Fibroblast of skin of left quadriceps (primary cell): ENCODE data around the gene GABRB1.

Source experiments
- DNase-seq, 2 experiments: peaks; one replicate each; pipeline ENCODE4 v3.0.0-alpha.2; 2013; ENCODE audit warnings: low read depth in 2 of 2

The GABRB1 gene

DNA sequence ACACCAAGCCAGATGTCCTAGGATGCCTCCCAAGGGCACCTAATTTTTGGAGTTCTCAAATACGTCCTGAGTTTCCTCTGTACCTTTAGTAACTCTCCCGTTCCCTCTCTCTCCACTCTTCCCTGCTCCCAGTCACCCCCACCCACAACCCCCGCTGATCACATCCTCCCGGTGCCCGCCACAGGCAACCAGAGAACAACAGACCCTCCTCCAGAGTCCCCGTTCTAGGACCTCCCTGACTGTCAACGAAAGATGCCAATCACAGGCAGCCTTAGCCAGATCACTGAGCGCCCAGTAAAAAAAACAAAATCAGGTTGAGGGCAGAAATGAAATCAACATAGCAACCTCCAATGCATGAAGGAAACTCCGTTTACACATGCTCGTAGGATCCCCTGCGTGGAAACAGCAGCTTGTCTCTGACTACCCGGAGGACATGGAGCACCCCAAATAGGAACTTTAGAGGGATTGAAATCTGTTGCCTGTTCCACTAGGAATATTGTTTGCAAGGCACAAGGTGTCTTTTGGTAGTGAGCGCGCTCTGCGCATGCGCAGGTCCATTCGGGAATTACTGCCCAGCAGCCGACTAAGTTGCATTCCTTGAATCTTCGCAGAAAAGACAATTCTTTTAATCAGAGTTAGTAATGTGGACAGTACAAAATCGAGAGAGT lies at the start of gene GABRB1:
Gene GABRB1 (plus strand): TSS at position 557 of the 668 bp plus-strand sequence.
- DNase-seq = peak in 1 of 2 experiments; percentile 13

DNA sequence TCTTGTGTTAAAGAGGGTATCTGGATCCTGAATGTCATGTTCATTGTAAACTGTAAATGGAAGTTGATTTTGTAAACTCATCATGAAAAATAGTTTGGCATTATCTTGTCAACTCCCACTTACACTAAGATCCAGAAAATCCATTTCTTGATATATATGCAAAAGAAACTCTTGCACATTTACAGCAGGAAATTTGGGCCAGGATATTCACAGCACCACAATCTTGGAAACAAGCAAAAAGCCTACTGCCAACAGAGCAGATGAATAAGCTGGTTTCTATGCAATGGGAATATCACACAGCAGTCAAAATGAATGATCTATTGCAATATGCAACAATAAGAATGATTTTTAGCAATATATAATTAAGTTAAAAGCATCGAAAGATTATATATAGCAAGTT lies 46.6 kb upstream of the GABRB1 start:
- DNase-seq = no peak

DNA sequence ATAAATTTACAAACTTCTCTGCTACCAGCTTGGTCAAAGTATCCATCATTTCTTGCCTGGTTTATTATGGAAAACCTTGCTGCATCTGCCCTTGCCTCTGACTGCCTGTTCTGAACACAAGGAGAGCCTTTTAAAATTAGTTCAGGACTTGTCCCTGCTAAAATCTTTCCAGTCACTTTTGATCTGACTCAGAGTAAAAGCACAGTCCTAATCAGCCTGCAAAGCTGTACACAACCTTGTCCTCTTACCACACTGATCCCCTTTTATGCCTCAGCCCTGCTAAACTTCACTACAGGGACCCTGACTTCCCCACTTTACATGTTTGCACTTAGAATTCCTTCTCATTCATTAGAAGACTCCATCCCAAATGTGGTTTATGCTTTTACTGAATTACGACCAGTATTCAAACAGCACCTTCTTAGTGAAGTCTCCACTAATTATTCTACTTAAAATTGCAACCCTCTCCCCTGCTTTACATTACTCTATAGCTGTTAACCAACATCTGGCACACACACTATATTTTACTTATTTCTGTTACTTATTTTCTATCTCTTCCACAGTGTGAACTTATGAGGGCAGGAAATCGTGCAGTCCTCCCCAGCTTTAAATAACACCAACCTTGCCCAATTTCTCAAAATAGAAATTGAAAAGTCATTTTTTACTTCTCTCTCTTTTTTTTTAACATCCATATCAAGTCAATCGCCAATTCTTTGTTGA lies 44.3 kb upstream of the GABRB1 start:
- DNase-seq = no peak

DNA sequence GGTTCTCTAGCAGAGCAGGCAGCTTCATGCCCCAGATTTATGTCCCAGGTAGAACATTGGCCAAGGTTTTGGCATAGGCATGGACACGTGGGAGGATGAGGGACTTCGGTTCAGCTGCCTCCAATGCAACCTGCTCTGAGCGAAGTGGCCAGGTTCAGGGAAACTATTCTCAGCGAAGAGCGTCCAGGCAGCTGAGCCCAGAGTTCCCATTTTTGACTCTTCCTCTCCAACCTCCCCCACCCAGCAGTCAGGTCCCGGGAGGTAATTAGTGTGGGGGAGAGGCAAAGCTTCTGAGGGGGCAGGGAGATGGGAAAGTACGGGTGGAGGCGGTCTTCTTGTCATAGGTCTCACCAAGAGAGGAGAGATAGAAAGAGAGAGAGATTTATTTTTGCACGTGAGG lies 39.0 kb upstream of the GABRB1 start:
- no peak for DNase-seq

DNA sequence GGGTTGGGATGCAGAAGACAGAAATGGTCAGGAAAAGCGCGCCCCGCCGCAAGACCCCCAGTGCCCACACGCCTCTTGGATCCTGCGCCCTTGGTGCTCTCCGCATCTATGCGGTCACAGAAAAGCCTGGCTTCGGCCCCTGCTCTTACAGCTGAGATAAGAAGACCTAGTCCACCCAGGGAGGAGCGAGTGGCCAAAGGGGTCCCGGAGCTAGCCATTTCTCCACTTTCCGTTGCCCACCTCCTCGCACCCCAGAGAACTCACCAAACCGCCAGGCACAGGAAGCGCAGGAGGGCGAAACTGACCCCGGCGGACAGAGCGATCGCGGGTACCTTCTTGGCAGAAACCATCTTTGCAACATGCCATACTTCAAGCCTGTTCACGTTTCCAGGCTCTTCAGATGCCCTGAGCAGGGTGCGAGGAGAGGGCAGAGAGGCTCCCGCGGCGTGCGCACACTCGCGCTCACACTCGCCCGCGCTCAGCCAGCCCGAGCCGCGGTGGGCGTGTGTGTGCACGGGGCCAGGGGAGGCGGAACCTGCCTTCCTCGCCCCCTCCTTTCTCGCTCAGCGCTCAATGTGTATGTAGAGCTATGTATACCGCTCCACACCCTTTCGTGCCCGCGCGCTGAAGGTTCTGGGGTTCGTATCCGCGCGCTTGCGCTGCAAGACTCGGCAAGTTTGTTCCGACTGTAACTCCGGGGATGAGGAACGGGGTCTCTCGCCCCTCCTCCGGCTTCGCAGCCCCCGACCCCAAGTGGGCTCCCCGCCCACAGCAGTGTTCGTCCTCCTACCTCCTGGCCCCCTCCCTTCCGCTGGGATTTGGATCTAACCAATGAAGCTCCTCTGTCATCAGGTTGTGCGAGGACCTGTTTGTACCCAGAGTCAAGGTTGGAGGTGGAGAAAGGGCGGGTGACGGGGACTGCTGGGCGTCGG lies 38.0 kb upstream of the GABRB1 start, which contains the start of gene GABRA4:
Gene GABRA4 (minus strand): TSS at position 507 of the 932 bp plus-strand sequence. CDS start 157 bp downstream, at position 350.
- no peak for DNase-seq

DNA sequence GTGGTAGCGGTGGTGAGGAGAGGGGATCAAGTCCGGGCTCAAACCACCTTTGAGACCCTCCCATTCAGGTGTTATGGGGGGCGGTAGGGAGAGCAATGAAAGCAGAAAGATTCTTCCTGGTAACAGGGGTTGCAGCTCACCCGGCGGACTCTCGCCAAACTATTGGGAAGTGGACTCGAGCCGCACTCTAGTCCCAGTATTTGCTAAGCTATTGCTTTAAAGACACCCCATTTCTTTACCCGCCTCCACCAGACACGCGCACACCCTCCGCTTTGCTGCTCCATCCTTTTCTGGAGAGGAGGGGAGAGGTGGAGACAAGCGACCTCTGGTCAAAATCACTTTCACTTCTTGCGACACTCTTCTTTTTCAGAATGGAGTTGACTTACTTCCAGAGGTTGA lies 37.4 kb upstream of the GABRB1 start:
- no peak for DNase-seq

DNA sequence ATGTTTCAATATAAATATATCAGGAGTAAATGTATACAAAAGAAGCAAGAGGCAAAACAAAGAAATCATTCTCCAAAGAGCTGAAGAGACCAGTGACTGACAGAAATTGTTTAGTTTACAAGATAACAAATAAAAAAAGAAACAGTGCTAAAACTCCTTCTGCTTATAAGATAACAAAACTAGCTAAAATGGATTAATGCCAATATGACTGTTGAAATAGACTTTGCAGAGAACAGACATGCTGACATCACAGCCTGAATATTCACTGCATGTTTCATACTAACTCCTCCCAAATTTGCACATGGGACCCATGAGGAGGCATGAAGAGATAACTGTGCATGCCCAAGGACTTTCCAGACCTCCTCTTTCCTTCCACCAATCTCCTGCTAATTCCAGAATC lies 31.8 kb upstream of the GABRB1 start:
- DNase-seq = no peak

DNA sequence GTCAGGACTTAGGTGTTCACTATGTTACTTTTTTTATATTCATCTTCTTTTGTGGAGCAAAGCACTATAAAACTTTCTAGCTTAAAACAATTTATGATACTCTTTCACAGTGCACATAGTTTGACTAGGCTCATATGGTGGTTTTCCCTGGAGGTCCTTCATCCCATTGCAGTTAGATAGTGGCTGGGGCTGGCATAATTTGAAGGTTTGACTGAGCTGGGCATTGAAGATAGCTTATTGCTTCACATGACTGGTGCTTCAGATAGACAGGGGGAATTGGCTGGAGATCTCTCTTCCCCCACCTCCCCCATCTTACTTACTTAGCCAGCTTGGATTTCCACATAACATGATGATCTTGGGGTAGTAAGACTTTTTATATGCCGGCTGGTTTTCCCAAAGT lies 31.0 kb upstream of the GABRB1 start:
- DNase-seq = no peak

DNA sequence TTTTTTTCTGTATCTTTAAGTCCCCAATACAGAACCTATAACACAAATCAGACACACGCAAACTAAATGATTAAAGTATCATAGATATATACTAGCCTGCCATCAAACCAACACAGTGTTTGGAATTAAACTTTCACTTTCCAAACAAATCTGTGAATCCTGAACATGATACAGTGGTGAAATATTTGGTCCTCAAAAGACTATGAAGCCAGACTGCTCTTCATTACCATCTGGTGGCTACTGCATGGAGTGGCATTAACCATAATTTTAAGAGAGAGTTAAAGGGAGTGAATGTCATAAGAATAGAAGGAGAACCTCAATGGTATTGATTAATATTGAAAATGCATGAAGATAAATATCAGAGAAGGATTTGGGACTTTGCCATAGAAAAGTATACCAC lies 28.8 kb upstream of the GABRB1 start:
- no peak for DNase-seq

DNA sequence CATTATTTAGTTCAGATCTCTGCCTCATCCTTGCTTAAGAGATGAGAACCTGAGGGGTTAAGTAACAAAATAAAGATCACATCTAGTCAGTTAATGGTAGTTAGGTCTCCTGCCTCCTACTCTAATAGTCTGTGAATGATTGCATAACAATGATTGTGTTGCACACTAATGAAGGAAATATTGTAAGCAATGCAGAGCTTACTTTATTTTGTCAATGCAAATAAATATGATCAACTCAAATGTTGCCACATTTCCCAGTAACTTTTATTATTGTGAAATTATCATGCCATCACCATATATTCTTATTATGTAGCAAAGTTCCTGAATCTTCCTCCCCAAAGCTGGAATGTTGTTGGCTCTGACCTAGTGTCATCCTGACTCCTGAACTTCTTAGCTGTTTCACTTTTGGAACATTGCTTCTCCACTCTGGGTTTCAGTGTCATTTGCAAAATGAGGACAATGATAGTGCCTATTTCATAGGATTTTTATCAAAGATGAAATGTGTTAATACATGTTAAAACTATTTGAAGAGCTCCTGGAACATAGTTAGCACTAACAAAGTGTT lies 20.9 kb upstream of the GABRB1 start:
- DNase-seq = no peak

DNA sequence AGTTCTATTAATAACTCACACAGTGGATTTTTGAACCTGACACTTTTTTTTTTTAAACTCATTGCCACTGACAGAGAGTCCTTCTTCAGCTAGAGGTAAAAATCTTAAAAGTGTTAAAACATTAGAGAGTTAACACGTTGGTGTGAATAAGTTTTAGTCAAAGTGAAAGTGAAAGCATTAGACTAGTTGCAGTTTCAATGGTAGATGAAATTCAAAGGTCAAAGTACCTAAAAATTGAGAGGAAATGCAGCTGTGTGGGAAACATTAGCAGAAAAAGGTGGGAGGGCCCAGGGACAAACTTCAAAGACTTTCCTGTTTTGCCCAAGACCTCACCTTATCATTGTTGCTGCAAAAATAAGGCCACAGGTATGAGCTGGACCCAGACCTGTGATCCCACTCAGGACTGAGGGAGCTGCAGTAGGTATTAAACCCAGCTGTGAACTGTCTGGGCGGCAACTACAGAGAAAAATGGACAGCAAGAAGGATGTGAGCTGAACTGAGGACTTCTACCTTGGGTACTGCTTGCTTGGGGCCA lies 20.4 kb upstream of the GABRB1 start:
- DNase-seq = no peak

DNA sequence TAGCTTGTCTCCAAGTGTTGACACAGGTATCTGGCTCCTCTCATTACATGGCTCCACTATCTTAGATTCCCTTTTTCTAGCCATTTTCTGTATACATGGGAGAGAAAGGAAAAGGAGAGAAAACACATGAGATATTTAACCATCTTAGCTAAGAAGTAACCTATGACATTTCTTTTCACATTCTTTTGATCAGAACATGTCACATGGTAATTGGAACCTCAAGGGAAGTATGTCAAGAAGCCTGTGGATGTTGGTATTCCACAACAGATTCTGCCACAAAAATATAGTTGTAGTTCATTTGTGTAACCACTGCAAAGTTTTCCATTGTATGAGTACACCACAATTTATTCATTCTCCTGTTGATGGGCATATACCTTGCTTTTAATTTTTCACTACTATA lies 18.7 kb upstream of the GABRB1 start:
- DNase-seq = no peak

DNA sequence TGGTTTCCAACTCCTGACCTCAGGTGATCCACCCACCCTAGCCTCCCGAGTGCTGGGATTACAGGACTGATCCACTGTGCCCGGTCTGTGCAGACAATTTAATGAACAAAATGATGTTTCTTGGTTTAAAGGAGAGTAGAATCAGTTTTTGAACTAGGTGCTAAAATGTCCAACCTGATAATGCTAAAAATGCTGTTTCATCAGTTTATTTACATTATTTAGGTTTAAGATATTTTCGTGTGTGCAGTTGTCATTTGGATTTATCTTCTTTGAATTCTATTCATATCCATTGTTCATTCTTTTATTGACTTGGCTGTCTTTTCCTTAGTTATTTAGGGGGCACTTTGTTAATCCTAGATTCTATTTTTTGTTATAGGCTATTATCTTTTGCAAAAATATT lies 18.0 kb upstream of the GABRB1 start:
- DNase-seq = no peak

DNA sequence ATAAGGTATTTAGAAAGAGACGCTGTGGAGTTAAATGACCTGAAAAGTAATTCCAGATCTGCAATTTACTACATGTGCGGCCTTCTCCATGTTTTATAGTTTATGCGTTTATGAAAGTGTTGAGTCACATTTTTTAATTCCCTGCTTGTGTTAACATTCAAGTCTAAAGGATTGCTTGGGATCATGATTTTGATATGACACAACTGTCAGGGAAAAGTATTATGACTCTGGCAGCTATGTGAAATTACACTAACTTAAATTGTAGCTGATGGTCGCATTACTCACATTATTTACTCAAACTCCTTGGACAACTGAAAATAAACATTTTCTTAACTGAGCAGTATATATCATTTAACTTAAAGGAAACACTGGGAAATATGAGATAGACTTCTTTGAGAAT lies 14.3 kb upstream of the GABRB1 start:
- no peak for DNase-seq

DNA sequence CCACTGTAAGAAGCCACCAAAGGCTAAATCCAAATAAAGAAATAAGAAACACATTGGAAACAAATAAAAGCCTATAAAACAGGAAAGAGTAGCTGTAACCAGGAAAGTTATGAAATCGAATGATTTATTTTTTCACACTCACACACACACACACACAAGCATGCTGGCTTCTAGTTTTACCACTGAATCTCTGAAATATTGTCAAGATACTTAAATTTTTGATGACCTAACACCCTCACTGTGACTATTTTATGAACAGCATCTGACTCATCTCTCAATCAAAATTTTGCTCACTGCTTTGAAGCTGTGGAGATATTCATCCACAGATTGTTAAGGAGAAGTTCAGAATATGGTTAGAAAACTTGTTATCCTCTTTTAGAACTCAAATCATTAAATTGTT lies 13.9 kb upstream of the GABRB1 start:
- no peak for DNase-seq

DNA sequence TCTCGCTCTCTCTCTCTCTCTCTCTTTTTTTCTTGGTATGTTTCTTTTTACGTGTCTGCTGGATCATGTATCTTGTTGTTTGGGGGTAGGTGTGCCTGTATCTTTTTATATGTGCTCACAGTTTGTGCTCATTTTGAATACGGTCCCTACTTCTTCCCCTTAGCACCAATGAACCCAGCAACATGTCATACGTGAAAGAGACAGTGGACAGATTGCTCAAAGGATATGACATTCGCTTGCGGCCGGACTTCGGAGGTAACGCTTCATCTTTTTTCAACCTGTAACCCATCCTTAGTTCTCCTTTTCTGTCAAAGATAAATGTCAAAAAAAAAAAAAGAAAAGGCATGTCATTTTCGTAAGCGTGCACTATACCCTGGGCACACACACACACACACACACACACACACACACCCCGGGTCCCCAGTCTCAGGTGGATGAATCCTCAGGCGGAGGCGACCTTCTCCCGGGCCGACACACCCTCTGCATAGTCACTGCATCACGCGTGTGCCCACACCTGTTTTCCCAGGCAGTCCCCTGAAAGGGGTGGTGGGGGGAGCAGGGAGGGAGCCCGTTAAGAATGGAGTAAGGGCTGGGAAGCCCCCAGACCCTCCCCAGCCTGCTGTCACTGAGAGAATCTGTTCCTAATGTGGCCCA lies 511 bp downstream of the GABRB1 start:
- DNase-seq = no peak

DNA sequence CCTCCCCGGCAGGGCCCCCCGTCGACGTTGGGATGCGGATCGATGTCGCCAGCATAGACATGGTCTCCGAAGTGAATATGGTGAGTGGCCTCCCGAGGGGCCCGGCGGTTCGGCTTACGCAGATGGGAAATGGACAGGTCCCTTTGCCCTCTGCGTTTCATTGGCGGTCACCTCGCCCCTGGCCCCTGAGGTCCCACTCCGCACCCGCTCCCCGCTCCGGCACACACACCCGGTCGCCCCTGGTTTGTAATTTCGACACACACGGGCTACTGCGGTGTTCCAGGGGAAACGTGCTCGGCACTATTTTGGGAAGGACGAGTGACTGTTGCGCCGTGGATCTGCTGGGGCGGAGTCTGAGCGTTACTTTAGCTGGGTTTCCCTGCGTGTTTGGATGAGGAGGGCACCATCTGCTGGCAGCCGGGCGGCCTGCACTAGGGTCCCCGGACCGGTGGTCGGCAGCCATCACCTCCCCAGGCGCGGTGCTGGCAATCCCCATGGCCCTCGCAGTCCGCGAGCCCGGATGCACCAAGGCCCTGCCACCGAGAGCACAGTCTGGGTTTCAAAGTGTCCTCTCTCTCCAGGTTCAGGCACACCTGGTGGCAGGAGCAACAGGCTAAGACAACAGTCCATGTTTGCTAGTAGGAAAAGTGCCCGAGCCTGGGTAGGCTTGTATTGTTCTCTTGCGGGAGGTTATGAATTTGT lies 1.2 kb downstream of the GABRB1 start:
- DNase-seq = no peak

DNA sequence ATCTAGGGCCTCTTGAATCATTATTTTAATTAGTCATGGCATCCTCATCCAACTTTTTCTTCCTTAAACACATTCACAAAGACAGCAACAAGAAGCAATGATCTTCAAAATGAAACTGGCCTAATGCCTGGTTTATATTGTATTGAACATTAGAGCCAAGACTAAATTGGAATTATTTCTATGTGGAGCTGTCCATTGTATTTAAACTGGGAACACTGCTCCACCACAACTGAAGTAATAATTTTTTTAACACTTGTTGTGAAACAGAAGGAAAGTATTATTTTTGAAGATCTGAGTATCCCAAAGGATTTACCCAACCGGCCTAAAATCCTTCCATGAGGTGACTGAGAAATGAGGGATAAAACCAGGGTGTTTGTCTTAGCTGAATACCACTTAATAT lies 6.9 kb downstream of the GABRB1 start:
- no peak for DNase-seq

DNA sequence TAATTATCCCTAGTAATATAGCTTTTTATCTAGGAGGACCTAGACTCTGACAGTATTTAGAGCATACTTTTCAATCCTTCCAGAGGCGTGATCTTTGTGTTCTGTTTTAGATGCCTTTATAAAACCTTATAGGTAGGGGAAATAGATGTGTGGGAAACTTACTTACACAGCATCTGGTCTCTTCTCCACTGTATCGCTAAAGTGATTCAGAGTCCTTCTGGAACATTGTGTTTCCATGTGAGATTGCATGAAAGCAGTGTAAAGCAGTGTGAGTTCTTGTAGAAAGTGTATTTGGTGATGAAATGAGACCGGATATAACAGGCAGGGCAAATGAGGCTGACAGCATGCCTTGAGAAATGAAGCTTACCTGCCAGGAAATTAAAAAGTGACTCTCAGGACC lies 9.5 kb downstream of the GABRB1 start:
- DNase-seq = no peak

DNA sequence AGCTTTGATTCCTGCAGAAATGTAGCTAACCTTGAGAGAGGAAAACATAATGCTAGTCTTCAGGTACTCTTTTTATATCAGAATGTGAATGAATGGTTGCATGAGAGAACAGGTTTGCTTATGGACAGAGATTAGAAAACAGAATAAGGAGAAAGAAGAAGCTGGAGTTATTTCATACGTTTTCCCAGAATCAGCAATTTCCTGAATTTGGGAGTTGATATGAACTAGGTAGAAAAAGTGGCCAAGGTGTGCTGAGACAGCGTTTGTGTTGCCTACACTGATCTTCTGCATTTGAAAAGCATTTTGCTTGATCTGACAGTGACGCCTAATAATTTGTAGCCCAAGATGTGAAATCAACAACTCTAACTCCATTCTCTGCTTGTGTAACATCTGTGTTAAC lies 12.5 kb downstream of the GABRB1 start:
- DNase-seq = no peak

DNA sequence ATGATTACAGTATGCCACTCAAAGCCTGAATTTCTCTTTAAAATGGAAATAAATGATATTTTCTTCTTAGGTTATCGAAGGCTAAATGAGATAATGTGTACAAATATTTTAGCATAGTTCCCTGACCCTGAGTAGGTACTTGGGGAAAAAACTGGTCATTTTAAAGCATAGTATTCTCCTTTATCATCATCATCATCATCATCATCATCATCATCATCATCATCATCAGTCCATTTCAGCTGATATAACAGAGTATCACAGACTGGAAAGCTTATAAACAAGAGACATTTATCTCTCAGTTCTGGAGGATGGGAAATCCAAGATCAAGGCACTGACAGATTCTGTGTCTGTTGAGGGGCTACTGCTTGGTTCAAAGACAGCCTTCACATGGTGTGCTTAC lies 13.9 kb downstream of the GABRB1 start:
- DNase-seq = no peak
